ENCODE measurements around the gene PHF2.
"Not testable (repeated sequence)": the region's sequence is repeated elsewhere in the genome, so short reads cannot be mapped to it uniquely, and the experiment has no call there.

PHF2 gene

DNA sequence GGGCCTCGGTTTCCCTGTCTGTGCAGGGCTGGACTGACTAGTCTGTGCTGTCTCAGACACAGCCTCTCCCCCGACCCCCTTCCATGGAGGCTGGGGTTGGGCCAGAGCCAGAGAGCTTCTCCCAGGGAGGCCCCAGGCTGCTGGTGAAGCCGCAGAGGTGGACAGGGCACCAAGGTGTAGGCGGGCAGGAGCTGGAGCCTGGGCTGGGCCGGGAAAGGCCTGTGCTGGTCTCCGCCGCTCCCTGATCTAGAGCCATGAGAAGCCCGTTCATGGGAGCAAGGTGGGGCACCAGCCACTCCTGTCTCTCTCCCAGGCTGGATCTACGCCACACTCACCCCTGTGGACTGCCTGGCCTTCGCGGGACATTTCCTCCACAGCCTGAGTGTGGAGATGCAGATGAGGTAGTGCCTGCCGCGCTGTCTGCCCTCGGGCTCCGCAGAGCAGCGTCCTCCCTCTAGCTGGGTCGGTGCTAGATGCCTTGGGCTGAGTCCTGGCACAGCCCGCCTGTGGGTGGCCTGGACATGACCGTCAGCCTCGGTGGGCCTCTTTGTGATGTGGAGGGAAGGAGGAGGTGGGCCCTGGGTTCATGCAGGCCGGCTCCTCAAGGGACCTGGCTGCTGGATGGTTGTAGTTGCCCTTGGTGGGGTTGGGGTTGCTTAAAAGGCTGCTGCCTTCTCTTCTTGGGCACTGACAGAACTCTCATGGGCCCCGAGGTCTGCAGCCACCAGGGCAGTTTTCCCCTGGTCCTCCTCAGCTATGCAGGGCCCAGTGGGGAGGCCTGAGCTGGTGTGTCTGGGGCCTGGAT, 79.4 kb downstream of the PHF2 start:
- no peak for DNase-seq

DNA sequence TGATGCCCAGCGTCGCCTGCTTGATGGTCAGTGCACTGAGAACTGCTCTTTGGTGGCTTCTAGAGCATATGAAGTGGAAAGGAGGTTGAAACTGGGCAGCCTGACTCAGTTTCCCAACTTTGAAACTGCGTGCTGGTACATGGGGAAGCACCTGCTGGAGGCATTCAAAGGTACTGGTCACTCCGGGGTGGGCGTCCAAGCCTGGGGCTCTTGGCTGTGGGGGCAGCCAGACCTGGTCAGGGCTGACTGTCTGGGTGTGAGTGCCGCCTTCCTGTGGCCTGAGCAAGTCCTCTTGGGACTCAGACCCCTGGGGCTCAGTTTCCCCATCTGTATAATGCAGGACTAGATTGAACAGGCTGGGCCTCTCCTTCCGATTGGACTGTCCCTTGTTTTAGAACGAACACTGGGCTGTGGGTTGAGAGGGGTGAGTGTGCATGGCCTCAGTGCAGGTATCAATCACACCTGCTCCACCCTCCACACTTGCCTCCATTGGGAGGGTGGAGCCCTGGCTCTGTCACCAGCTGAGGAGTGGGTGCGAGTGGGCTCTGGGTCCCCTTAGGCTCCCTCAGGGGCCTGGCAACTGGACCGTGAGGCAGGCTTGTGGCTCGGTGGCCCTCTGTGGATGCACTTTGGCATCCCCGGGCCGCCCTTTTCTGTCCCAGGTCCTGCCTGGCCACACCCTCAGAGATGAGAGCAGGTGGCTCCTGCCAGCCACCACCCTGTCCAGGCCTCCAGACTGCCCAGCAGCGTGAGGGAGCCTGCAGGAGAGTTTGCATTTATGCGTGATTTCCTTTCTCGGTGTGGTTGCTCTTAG, 80.2 kb downstream of the PHF2 start:
- no peak for DNase-seq

GRCh38 chr9:93657331-93658111, 81.1 kb downstream of the PHF2 start:
- DNase-seq = no peak

GRCh38 chr9:93658184-93658925, 82.0 kb downstream of the PHF2 start:
- DNase-seq = no peak

DNA sequence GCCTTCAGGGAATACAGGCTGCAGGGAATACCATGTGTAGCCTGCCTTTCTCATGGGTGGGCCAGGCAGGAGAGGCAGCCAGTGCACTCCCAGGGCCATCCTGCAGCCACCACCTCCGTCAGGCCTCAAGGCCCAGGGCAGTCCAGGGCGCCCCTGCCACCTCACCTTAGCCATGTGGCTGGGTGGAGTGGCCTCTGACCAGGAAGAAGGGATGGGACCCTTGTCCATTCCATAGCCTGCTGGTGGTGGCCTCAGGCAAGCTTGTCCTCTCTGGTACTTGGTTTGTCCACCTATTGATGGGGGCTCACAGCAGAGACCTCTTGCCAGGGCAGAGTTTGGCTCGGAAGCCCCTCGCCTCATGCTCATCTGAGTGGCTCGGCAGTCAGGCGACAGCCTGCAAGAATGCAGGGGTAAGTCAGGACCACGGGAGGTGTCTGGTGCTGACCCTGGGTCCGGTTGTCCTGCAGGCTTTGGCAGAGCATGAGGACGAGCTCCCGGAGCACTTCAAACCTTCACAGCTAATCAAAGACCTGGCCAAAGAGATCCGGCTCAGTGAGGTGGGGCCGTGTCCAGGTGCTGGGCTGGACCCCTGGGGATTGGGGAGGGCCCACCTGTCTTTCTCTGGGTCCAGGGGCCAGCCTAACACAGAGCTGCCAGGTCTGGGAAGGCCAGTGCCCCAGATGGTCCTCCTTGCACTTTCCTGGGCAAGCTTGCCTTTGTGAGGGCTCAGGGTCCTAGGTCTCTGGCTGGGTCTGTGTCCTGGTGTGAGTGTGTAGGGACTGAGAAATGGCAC, 82.9 kb downstream of the PHF2 start:
- DNase-seq = no peak

- no peak for DNase-seq
Observed at GRCh38 chr9:93659837-93660177, 83.4 kb downstream of the PHF2 start.

DNA sequence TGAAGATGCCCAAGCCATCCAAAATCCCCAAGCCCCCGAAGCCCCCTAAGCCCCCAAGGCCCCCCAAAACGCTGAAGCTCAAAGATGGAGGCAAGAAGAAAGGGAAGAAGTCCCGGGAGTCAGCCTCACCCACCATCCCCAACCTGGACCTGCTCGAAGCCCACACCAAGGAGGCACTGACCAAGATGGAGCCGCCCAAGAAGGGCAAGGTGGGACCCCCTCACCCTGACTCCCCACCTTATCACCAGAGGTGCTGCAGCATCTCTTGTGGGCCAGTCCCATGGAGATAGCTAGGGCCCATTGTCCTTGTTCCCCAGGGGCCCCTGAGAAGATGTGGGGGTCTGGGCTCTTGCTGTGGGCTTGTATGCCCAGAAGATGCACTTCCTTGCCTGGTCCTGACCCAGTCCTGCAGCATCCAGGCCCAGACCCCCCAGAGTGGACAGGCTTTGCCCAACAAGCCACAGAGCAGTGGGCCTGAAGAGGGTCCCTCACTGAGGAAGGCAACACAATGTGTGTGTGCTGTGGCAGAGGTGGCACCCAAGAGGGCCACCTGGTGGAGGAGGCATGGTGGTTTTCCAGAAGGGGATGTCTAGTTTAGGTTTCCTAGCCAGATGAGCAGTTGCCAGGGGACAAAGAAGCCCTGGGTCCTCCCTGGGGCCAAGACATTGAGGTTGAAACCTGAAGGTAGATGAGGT, 84.1 kb downstream of the PHF2 start:
- no peak for DNase-seq

GRCh38 chr9:93661591-93661990, 85.2 kb downstream of the PHF2 start:
- no peak for DNase-seq

- DNase-seq = no peak
Observed at GRCh38 chr9:93662016-93662638, 85.7 kb downstream of the PHF2 start.

DNA sequence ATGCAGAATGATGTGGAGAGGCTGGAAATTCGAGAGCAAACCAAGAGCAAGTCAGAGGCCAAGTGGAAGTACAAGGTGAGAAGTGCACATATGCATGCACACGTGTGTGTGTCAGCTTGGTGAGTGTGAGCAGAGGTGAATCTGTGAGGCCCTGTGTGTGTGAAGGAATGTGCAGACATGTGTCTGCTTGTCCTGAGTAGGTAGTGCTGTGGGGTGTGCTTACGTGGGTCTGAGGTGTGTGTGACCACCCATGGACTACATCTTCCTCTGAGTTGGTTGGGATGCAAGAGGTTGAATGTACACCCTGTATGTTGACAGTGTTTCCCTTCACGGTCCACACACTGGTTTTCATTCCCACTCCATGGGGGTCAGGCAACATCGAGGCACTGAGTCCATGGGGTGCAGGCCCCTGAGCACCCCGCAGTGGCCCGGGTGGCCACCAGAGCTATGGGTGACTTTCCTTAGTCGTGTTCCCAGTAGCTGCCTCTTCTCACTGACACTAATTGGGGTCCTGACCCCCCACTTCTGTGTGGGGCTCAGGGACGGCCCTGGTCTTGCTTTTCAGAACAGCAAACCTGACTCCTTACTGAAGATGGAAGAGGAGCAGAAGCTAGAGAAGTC, 86.7 kb downstream of the PHF2 start:
- DNase-seq = no peak

DNA sequence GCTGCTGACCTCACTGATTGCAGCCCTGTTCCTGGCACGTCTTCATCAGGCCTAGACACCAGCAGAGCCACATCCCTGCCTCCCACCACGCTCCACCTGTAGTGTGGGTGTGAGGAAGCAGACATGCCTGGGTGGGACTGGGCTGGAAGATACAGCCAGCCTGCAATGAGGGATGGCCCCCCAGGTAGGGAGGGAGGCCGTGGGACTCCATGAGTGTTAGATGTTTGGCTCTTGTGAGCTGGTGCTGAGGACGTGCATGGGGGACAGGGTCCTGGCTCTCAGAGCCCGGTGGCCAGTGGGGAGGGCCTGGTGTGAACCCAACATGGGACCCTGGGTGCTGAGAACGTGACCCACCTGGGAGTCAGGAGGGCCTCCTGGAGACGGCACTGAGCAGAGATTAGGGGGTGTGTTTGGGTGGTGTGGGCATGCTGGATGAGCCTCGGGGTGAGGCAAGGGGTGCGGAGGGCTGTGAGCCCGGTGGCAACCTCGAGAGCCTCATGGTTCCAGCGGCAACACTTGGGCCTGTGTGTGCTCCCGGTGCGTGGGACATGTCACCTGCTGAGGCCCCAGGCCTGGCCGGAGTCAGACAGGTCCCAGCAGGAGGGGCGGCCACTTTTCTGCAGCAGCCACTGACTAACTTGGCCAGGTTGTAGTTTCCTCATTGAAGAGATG, 87.6 kb downstream of the PHF2 start:
- no peak for DNase-seq

- no peak for DNase-seq
Observed at GRCh38 chr9:93664549-93665120, 88.3 kb downstream of the PHF2 start.

DNA sequence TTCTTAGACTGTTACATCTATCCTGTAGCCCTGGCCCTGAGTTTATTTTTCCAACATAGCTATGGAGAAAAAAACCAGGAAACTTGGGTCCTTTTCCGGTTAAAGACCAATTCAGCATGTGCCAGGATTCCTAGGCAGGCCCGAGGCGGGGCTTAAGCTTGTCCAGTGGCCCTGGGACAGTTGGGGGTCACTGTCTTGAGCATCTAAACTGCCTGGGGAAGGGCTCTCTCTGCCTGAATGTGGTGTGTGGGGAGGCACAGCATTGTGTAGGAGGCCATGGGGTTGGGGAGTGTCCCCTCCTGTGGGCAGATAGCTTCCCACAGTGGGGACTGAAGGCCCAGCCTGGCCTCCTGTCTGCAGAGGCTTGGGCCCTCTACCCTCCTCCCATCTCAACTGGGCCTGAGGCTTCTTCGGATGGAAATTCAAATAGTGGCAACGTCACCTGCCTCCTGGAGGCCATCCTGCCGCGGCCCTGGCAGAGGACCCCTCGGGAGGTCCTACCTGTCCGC, 88.8 kb downstream of the PHF2 start:
- no peak for DNase-seq

DNA sequence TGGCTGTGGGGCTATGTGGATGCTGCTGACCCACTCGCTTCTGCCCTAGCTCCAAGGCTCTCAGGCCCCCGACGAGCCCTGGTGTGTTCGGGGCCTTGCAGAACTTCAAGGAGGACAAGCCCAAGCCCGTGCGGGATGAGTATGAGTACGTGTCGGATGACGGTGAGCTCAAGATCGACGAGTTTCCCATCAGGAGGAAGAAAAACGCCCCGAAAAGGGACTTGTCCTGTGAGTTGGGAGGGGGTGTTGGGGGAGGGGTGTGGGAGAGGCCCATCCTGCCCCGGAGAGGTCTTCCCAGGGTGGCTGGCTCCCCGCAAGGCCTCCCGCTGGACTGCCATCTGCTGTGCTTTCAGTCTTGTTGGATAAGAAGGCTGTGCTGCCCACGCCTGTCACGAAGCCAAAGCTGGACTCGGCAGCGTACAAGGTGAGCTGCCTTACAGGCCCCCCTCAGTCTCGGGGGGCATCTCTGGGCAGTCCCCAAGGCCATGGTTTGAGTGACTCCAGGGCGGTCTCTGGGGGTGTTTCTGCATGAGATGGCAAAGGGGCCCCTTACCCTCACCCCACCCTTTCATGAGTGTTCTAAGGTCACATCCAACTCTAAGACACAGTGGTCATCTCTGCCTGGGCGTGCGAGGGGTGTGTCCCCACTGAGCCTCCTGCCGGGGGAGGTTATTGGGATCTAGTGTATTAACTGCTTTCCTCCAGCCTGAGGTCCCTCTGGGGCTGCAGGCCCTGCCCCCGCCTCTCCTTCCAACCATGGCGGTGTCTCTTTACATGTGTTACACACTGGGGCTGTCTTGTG, 89.5 kb downstream of the PHF2 start:
- no peak for DNase-seq

DNA sequence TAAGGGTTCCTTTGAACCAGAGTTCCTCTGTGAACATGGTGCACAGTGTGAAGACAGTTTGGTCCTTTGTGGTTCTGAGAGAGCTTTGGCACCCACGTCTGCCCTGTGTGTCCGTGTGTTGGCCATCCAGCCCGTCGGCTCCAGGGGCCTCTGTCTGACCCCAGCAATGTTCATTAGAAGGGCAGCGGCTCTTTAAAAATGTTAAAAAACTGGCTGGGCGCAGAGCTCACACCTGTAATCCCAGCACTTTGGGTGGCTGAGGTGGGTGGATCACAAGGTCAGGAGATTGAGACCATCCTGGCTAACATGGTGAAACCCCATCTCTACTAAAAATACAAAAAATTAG, 90.0 kb downstream of the PHF2 start:
- DNase-seq = not testable (repeated sequence)

- no peak for DNase-seq
Observed at GRCh38 chr9:93667006-93667405, 90.6 kb downstream of the PHF2 start.

DNA sequence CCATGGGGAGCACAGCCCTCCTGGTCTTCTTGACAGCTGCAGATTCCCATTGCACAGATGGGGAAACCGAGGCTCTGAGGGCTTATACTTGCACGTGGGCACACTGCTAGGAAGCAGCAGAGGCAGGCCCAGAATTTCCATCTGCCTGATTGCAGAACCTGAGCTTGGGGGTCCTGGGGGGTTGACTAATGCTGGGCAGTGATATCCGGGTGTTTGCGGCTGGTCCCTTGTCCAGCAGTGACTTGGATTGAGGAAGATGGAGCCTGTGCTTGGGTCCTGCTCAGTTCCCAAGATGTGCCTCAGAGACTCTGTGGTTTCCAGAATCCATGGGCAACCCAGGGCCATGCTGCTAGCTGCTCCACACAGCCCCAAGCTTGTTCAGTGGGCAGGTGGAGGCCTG, 91.2 kb downstream of the PHF2 start:
- DNase-seq = no peak

DNA sequence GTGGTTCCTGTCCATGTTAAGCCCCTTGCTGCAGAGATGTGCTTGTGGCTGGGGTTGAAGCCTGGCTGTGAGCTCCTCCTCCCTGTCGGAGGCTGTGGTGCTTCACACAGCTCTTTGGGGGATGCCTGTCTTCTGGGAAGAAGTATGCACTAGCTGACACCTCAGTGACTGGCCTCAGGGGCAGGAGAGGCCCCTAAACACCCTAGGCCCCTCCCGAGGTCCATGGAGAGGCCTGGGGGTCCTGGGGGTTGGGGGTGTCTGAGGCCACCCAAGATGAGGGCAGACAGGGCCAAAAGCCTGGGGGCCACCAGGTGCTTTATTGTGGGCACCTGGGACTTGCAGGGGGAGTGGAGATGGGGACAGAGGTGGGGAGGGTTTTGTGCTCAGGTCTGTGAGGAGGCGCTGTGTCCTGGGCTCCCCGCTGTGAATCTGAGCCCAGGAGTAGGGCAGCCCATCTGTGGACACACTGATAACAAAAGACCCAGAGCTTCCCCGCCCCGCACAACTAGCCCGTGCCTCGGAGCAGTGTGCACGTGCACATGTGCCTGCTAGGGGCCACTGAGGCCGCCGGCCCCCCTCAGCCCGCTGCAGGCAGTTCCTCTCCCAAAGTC, 92.0 kb downstream of the PHF2 start:
- DNase-seq = no peak

All from stimulated activated CD4-positive, alpha-beta T cell treated with anti-CD3 and anti-CD28 coated beads, Interleukin-4, amount 100 ng/mL, for 4 hours (primary cell).